DND-41 (cell line): ENCODE data around the gene STK11.

Experiments
- ATAC-seq: fragments of 200-7000 bp; cut with Tn5 transposase; 3 replicates; pipeline ENCODE4 v1.9.1; 2021; ENCODE audit warnings: low read depth; ENCODE audit not compliant: insufficient read depth
- DNase-seq: peaks from one replicate; pipeline ENCODE4 v3.0.0-alpha.2; 2020
- H2AFZ ChIP-seq: 2 replicates; pipeline ENCODE4 v1.6.0; 2012; ENCODE audit warnings: low read depth, low read length
- H3K27ac ChIP-seq: 2 replicates; pipeline ENCODE4 v1.5.1; 2012; ENCODE audit warnings: low read length, inconsistent platforms
- H3K27me3 ChIP-seq: fragments of 200-600 bp; sonication (generic); 2 replicates; pipeline ENCODE4 v1.6.0; 2012; ENCODE audit warnings: low read length, mild to moderate bottlenecking, inconsistent platforms; ENCODE audit not compliant: insufficient read depth, poor library complexity
- H3K36me3 ChIP-seq: 2 replicates; pipeline ENCODE4 v1.5.1; 2012; ENCODE audit warnings: low read length, inconsistent platforms; ENCODE audit not compliant: insufficient read depth
- H3K4me1 ChIP-seq: 2 replicates; pipeline ENCODE4 v1.5.1; 2012; ENCODE audit warnings: mild to moderate bottlenecking, low read length; ENCODE audit not compliant: insufficient read depth
- H3K4me2 ChIP-seq: 2 replicates; pipeline ENCODE4 v1.6.0; 2012; ENCODE audit warnings: mild to moderate bottlenecking, moderate library complexity, low read length, inconsistent platforms; ENCODE audit not compliant: insufficient read depth
- H3K4me3 ChIP-seq, 2 experiments: fragments of 200-600 bp in 1 of 2; shearing (Covaris generic) in 1 of 2; 2 replicates each; pipeline ENCODE4 v1.5.1; 2012 to 2016; ENCODE audit warnings: inconsistent platforms in 2 of 2, low read length in 2 of 2, mild to moderate bottlenecking in 2 of 2, low read depth in 1 of 2, moderate library complexity in 1 of 2
- H3K79me2 ChIP-seq: 2 replicates; pipeline ENCODE4 v1.6.0; 2012; ENCODE audit warnings: low read length, inconsistent platforms; ENCODE audit not compliant: insufficient read depth
- H3K9ac ChIP-seq: 2 replicates; pipeline ENCODE4 v1.6.0; 2012; ENCODE audit warnings: low read depth, mild to moderate bottlenecking, inconsistent platforms, low read length, moderate library complexity
- H3K9me3 ChIP-seq: 2 replicates; pipeline ENCODE4 v1.5.1; 2012; ENCODE audit warnings: low read length, moderate library complexity, mild to moderate bottlenecking, inconsistent platforms; ENCODE audit not compliant: insufficient read depth, severe bottlenecking
- H4K20me1 ChIP-seq: 2 replicates; pipeline ENCODE4 v1.6.0; 2012; ENCODE audit warnings: low read length; ENCODE audit not compliant: insufficient read depth
- CTCF ChIP-seq: IDR thresholded peaks from 2 replicates; pipeline ENCODE4 v1.5.1; 2012; ENCODE audit warnings: borderline replicate concordance, low read length, moderate library complexity, mild to moderate bottlenecking; ENCODE audit not compliant: poor library complexity, severe bottlenecking; ENCODE audit errors: extremely low read depth
- EZH2 ChIP-seq: IDR thresholded peaks from 3 replicates; pipeline ENCODE4 v1.6.1; 2012; ENCODE audit warnings: borderline replicate concordance, low read depth, mild to moderate bottlenecking, moderate library complexity, low read length, inconsistent platforms; ENCODE audit not compliant: severe bottlenecking

The STK11 gene

GRCh38 chr19:1171755-1172352 lies 33.7 kb upstream of the STK11 start:
- Histone ChIP-seq H3K9me3 (no peaks in the 10 kb centered on the region), H3K4me2 (peak overlapping the region; percentile 89), H3K4me3 (peak overlapping the region in 1 of 2 experiments; percentile 75; a peak in 2 of 4 replicates), H3K36me3 (peaks cover 12% of the 10 kb centered on the region), H3K79me2 (peaks cover 74% of the 10 kb centered on the region), H3K9ac (peak overlapping the region; percentile 75; the same call in 1 of the 2 replicates), H3K27ac (no peak overlapping the region), H3K4me1 (peaks cover 41% of the 10 kb centered on the region), H4K20me1 (peaks cover 37% of the 10 kb centered on the region), H2AFZ (no peak overlapping the region), H3K27me3 (no peaks in the 10 kb centered on the region)
- no peak for DNase-seq
- TF ChIP-seq EZH2: no peak
- TF ChIP-seq CTCF: no peak
- no peak for ATAC-seq

- H3K27ac ChIP-seq: peak overlapping the region; percentile 81
- H3K9me3 ChIP-seq: no peaks in the 10 kb centered on the region
- H3K79me2 ChIP-seq: peaks cover 67% of the 10 kb centered on the region
- peaks cover 30% of the 10 kb centered on the region for H4K20me1 ChIP-seq
- peaks cover 41% of the 10 kb centered on the region for H3K4me1 ChIP-seq
- H3K27me3 ChIP-seq: no peaks in the 10 kb centered on the region
- peak overlapping the region; percentile 75 for H3K9ac ChIP-seq
- H2AFZ ChIP-seq: no peak overlapping the region
- TF ChIP-seq CTCF (no peak), EZH2 (no peak)
- peak overlapping the region; percentile 45 to 75; a peak in 3 of 4 replicates for H3K4me3 ChIP-seq
- H3K4me2 ChIP-seq: peak overlapping the region; percentile 89
- ATAC-seq (no peak), DNase-seq (no peak)
- peaks cover 8% of the 10 kb centered on the region for H3K36me3 ChIP-seq
These were observed 33.0 kb upstream of the STK11 start for GRCh38 chr19:1172353-1173158.

GRCh38 chr19:1173159-1173844 lies 32.3 kb upstream of the STK11 start:
- H2AFZ ChIP-seq: peak overlapping the region; percentile 61
- H3K9ac ChIP-seq: peak overlapping the region; percentile 75
- peaks cover 60% of the 10 kb centered on the region for H3K79me2 ChIP-seq

More at GRCh38 chr19:1173159-1173844, 32.3 kb upstream of the STK11 start:
- Histone ChIP-seq H4K20me1 (peaks cover 23% of the 10 kb centered on the region), H3K4me1 (peaks cover 39% of the 10 kb centered on the region), H3K9me3 (no peaks in the 10 kb centered on the region), H3K4me3 (peak overlapping the region; percentile 45 to 75), H3K36me3 (peaks cover 8% of the 10 kb centered on the region), H3K27me3 (no peaks in the 10 kb centered on the region), H3K27ac (peak overlapping the region; percentile 81), H3K4me2 (peak overlapping the region; percentile 89)
- ATAC-seq (peak; percentile 39; the same call in 1 of the 3 replicates), DNase-seq (peak; percentile 27)
- TF ChIP-seq CTCF: no peak
- no peak for TF ChIP-seq EZH2
